HG02870 (cell line): ENCODE results near the gene PLD5.
"Not testable (repeated sequence)": the region's sequence is repeated elsewhere in the genome, so short reads cannot be mapped to it uniquely, and the experiment has no call there.

Source experiments
- ATAC-seq: cut with Tn5 transposase; IDR thresholded peaks from one replicate; pipeline ENCODE4 v1.9.1; 2021; ENCODE audit warnings: mild to moderate bottlenecking, moderate library complexity; ENCODE audit not compliant: unreplicated experiment

PLD5 gene

GRCh38 chr1:242506724-242507123 lies 17.8 kb downstream of the PLD5 start:
- no peak for ATAC-seq

- no peak for ATAC-seq
Measured at GRCh38 chr1:242489545-242489944, 35.0 kb downstream of the PLD5 start.

- no peak for ATAC-seq
Measured at GRCh38 chr1:242477944-242478343, 46.6 kb downstream of the PLD5 start.

GRCh38 chr1:242470774-242471173 lies 53.7 kb downstream of the PLD5 start:
- no peak for ATAC-seq

GRCh38 chr1:242468784-242469183 lies 55.7 kb downstream of the PLD5 start:
- ATAC-seq, result no peak

GRCh38 chr1:242467556-242468145 lies 56.8 kb downstream of the PLD5 start:
- peak; percentile 84 for ATAC-seq

GRCh38 chr1:242462867-242463266 lies 61.6 kb downstream of the PLD5 start:
- ATAC-seq, result no peak

GRCh38 chr1:242459740-242460139 lies 64.8 kb downstream of the PLD5 start:
- not testable (repeated sequence) for ATAC-seq

- ATAC-seq, result no peak
Measured at GRCh38 chr1:242456726-242457269, 67.7 kb downstream of the PLD5 start.

GRCh38 chr1:242455052-242455361 lies 69.5 kb downstream of the PLD5 start:
- no peak for ATAC-seq

- ATAC-seq, result peak; percentile 75
Measured at GRCh38 chr1:242454262-242455051, 70.0 kb downstream of the PLD5 start.

GRCh38 chr1:242452573-242452972 lies 71.9 kb downstream of the PLD5 start:
- no peak for ATAC-seq

GRCh38 chr1:242449661-242450060 lies 74.8 kb downstream of the PLD5 start:
- ATAC-seq, result no peak

GRCh38 chr1:242448910-242449645 lies 75.4 kb downstream of the PLD5 start:
- ATAC-seq, result no peak

- ATAC-seq, result no peak
Measured at GRCh38 chr1:242447689-242448088, 76.8 kb downstream of the PLD5 start.

- no peak for ATAC-seq
Measured at GRCh38 chr1:242440757-242441156, 83.7 kb downstream of the PLD5 start.

- ATAC-seq, result no peak
Measured at GRCh38 chr1:242435200-242435599, 89.3 kb downstream of the PLD5 start.

GRCh38 chr1:242432491-242433095 lies 91.9 kb downstream of the PLD5 start:
- ATAC-seq, result no peak

- no peak for ATAC-seq
Measured at GRCh38 chr1:242431786-242432185, 92.7 kb downstream of the PLD5 start.

- no peak for ATAC-seq
Measured at GRCh38 chr1:242430956-242431355, 93.5 kb downstream of the PLD5 start.
